ENCODE measurements around the gene GXYLT2. TPM values are rescaled to one million over a fixed set of nuclear protein-coding genes. Genes with fewer than 3 reads are reported as not detected.

GXYLT2 gene
- total RNA-seq, 2 donors from 2014 or later = 0.08 TPM; not detected in 1

- Mint-ChIP-seq H3K9me3 (peaks cover 0 to 4% of the 10 kb centered on the region in 2 donors), H3K36me3 (peaks cover 17 to 73% of the 10 kb centered on the region in 2 donors), H3K27ac (peak overlapping the region in 1 of 2 donors; percentile 4)
- no peak for DNase-seq (ENCODE audit: low spot score in 2 of 2)
- peak; percentile 75 to 85 for ATAC-seq
These were observed 120.3 kb downstream of the GXYLT2 start for GRCh38 chr3:73007992-73008712.

- DNase-seq (ENCODE audit: low spot score in 2 of 2) (no peak), ATAC-seq (no peak)
- peak overlapping the region in 1 of 2 donors; percentile 4 for H3K27ac Mint-ChIP-seq
- H3K36me3 Mint-ChIP-seq = peaks cover 14 to 65% of the 10 kb centered on the region in 2 donors
- H3K9me3 Mint-ChIP-seq = peaks cover 0 to 4% of the 10 kb centered on the region in 2 donors
These were observed 121.2 kb downstream of the GXYLT2 start for GRCh38 chr3:73009008-73009407.

GRCh38 chr3:73009750-73010149 is 121.9 kb downstream of the GXYLT2 start:
- peaks cover 0 to 4% of the 10 kb centered on the region in 2 donors for H3K9me3 Mint-ChIP-seq
- H3K27ac Mint-ChIP-seq = no peak overlapping the region
- DNase-seq (ENCODE audit: low spot score in 2 of 2) = no peak
- H3K36me3 Mint-ChIP-seq = peaks cover 7 to 61% of the 10 kb centered on the region in 2 donors
- ATAC-seq = no peak

- DNase-seq (ENCODE audit: low spot score in 2 of 2) (no peak), ATAC-seq (no peak)
- no peak overlapping the region for H3K27ac Mint-ChIP-seq
- peaks cover 6 to 60% of the 10 kb centered on the region in 2 donors for H3K36me3 Mint-ChIP-seq
- peaks cover 0 to 4% of the 10 kb centered on the region in 2 donors for H3K9me3 Mint-ChIP-seq
These were observed 122.3 kb downstream of the GXYLT2 start for GRCh38 chr3:73010158-73010557.

DNA sequence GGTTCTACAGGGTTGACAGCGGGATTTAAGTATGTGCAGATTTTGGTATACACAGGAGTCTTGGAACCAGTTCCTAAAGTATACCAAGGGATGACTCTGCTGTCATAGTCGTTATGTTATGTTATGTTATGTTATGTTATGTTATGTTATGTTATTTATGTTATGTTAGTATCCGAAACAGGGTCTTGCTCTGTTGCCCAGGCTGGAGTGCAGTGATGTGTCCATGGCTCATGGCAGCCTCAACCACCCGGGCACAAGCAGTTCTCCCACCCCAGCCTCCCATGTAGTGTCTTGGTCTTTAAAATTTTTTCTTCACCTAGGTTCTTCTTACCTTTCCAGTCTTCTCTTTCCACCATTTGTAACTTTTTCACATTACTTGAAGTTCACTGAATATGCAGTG is 130.5 kb downstream of the GXYLT2 start:
- no peaks in the 10 kb centered on the region for H3K9me3 Mint-ChIP-seq
- peaks cover 0 to 18% of the 10 kb centered on the region in 2 donors for H3K36me3 Mint-ChIP-seq
- DNase-seq (ENCODE audit: low spot score in 2 of 2) (no peak), ATAC-seq (no peak)
- H3K27ac Mint-ChIP-seq = no peak overlapping the region

GRCh38 chr3:73018790-73019441 is 131.1 kb downstream of the GXYLT2 start:
- H3K27ac Mint-ChIP-seq = no peak overlapping the region
- DNase-seq (ENCODE audit: low spot score in 2 of 2) = no peak
- no peaks in the 10 kb centered on the region for H3K9me3 Mint-ChIP-seq
- H3K36me3 Mint-ChIP-seq = peaks cover 0 to 18% of the 10 kb centered on the region in 2 donors
- ATAC-seq = peak; percentile 51 to 81

- Mint-ChIP-seq H3K9me3 (no peaks in the 10 kb centered on the region), H3K27ac (no peak overlapping the region), H3K36me3 (peaks cover 0 to 13% of the 10 kb centered on the region in 2 donors)
- no peak for ATAC-seq
- DNase-seq (ENCODE audit: low spot score in 2 of 2) = no peak
These were observed 133.5 kb downstream of the GXYLT2 start for GRCh38 chr3:73021301-73021835.

DNA sequence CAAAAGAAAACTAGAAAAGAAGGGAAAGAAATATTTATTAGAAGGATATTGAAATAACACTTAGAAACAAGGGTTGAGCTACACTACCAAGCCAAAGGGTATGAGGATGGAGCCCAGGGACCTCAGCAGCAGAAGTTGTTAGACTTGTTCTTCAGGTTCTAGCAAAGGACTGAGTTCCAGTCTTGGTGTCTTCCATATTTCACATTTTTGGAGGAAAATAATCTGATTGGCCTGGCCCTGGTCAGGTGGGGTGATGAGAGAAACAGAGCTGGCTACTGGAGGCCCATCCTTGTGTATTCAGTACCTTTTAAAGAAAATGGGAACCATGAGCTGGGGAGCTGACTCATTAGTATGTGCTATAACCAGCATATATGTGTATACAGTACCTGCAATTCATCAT is 137.0 kb downstream of the GXYLT2 start:
- DNase-seq (ENCODE audit: low spot score in 2 of 2) = no peak
- H3K27ac Mint-ChIP-seq = no peak overlapping the region
- ATAC-seq = no peak

GRCh38 chr3:73026111-73026759 is 138.4 kb downstream of the GXYLT2 start:
- Mint-ChIP-seq H3K27ac (no peak overlapping the region), H3K9me3 (peaks cover 3 to 5% of the 10 kb centered on the region in 2 donors), H3K36me3 (peaks cover 7 to 13% of the 10 kb centered on the region in 2 donors)
- ATAC-seq = no peak
- DNase-seq (ENCODE audit: low spot score in 2 of 2) = no peak

More for the DNA sequence above, 137.0 kb downstream of the GXYLT2 start:
- H3K36me3 Mint-ChIP-seq = peaks cover 6 to 7% of the 10 kb centered on the region in 2 donors
- peaks cover 3 to 5% of the 10 kb centered on the region in 2 donors for H3K9me3 Mint-ChIP-seq

Other genes with a start within 250 kb of the GXYLT2 start
- 10 to 100 TPM; 25.7 to 34.3 TPM for gene SHQ1, start 39.6 kb upstream of the GXYLT2 start, total RNA-seq
- gene PPP4R2, start 108.8 kb downstream of the GXYLT2 start, total RNA-seq = 10 to 100 TPM; 69.4 to 85.7 TPM
- gene EBLN2, start 173.6 kb downstream of the GXYLT2 start, total RNA-seq = 1 to 10 TPM; 7.4 to 7.6 TPM

Measured in activated naive CD4-positive, alpha-beta T cell treated with anti-CD3 and anti-CD28 coated beads, Interleukin-2, amount 50 U/mL, for 72 hours (primary cell).